ENCODE data around the gene ZNF579.

Gene ZNF579, protein sequence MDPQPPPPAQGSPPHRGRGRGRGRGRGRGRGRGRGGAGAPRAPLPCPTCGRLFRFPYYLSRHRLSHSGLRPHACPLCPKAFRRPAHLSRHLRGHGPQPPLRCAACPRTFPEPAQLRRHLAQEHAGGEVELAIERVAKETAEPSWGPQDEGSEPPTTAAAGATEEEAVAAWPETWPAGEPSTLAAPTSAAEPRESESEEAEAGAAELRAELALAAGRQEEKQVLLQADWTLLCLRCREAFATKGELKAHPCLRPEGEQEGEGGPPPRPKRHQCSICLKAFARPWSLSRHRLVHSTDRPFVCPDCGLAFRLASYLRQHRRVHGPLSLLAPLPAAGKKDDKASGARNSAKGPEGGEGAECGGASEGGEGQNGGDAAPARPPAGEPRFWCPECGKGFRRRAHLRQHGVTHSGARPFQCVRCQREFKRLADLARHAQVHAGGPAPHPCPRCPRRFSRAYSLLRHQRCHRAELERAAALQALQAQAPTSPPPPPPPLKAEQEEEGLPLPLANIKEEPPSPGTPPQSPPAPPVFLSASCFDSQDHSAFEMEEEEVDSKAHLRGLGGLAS

DNA sequence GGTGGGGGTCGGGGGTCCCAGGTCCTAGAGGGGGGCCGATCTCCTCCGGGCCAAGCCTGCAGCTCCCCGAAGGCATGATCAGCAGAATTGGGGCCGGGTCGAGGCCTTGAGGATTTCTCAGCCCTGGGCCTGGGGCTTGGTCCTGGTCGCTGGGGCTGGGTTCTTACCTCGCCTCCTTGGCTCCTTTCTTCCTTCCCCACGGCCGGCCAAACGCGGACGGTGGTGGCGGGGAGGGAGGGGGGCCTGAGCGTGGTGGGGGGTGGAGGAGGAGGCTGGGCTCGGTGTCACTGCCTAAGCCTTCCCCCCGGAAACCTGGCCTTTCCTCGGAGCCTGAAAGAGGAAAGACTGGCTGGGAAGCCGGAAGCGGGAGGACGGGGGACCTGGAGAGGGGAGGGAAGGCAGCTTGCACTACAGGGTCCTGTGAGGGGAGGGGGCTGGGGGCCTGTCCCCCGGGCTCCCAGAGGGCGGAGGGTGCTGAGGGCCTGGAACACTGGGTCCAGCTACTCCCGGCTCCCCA, at the start of gene ZNF579:
ZNF579 (minus strand) TSS at position 221 of the 517 bp plus-strand sequence. CDS start 1,209 bp downstream, outside the sequence.
- peak; percentile 95 for DNase-seq (ENCODE audit: low spot score)

DNA sequence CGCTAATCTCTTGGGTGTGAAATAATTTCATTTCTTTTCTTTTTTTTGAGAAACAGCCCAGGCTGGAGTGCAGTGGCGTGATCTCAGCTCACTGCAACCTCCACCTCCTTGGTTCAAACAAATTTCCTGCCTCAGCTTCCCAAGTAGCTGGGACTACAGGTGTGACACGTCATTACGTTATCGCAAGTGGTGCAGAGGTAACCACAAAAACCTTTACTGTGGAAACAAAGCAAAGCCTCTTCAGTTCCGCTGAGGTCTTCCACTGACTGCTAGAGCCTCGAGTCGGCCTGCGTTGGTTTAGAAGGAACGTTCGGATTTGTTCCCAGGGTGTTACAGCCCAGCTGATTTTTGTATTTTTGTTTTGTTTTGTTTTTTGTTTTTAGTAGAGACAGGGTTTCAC, 45.7 kb upstream of the ZNF579 start:
- no peak for DNase-seq (ENCODE audit: low spot score)

DNA sequence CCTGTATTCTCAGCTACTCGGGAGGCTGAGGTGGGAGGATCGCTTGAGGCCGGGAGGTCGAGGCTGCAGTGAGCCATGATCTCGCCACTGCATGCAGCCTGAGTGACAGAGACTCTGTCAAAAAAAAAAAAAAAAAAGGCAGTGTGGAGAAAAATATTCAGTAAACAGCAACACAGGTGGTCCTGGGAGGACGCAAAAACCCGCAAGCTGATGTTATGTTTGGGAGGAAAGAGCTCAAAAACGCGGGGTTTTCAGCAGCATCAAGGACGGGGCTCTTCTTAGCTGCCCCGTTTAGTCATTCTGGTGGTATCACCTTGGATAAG, 44.3 kb upstream of the ZNF579 start:
- DNase-seq (ENCODE audit: low spot score), result no peak

DNA sequence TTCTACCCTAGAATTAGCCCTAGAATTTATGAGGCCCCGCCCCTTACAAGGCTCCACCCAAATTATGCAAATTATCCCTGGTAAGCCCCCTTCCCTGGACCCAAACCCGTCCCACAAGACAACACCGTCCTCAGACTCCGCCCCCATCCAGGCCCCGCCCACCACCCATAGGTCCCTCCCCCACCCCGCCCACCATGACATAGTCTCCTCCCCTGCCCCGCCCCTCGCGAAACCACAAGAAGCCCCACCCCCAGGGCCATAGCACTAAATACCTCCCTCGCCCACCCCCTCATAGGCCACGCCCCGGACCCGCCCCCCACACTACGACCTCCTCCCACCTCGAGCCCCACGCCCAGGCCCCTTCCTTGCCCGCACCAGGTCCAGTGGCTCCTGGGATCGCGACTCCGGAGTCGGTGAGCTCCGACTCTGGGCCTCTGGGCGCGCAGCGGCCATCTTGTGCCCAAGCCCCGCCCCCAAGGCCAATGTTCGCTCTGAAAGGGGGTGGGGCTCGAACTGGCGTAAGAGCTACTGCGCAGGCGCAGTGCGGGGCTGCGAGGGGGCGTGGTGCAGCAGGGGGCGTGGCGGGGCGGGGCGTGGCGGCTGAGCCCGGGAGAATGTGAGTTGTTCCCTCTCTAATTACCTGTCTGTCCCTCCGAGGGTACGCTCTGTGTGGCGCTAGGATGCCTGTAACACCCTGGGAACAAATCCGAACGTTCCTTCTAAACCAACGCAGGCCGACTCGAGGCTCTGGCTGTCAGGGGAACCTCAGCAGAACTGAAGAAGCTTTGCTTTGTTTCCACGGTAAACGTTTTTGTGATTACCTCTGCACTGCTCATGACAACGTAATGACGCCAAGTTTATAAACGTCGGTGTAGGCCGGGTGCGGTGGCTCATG, 43.7 kb upstream of the ZNF579 start, which contains the start of gene ZNF784:
ZNF784 (minus strand) TSS at position 458 of the 895 bp plus-strand sequence; CDS start at position 453, 5 bp downstream.
- peak; percentile 97 for DNase-seq (ENCODE audit: low spot score)

DNA sequence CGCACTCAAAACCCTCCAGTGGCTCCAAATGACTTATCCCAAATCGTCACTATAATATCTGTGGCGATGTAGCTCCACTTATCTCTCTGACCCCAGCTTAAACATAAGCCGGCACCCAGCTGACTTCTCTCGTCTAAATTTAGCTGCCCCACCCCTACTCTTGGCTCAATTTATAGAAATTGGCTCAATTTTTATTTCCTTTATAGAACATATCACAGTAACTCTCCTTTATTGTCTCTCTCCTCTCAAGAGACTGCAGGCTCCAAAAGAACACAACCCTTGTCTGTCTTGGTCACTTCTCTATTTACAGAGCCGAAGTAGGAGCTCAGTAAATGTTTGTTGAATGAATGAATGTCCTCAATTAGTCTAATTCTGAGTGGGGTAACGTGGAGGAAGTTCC, 42.9 kb upstream of the ZNF579 start:
- no peak for DNase-seq (ENCODE audit: low spot score)

DNA sequence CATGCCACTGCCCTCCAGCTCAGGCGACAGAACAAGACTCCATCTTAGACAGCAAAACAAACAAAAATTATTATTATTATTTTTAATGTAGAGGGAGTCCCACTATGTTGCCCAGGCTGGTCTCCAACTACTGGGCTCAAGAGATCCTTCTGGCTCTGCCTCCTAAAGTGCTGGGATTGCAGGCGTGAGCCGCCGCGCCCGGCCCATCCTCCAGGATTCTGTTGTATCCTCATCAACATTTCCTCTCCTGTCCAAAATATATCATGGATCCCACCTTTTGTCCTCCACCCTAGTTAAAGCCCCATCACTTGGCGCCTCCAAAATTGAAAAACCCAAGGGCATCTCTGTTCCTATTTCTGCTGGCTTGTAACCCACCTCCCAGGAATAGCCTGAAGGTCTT, 42.5 kb upstream of the ZNF579 start:
- DNase-seq (ENCODE audit: low spot score), result no peak

DNA sequence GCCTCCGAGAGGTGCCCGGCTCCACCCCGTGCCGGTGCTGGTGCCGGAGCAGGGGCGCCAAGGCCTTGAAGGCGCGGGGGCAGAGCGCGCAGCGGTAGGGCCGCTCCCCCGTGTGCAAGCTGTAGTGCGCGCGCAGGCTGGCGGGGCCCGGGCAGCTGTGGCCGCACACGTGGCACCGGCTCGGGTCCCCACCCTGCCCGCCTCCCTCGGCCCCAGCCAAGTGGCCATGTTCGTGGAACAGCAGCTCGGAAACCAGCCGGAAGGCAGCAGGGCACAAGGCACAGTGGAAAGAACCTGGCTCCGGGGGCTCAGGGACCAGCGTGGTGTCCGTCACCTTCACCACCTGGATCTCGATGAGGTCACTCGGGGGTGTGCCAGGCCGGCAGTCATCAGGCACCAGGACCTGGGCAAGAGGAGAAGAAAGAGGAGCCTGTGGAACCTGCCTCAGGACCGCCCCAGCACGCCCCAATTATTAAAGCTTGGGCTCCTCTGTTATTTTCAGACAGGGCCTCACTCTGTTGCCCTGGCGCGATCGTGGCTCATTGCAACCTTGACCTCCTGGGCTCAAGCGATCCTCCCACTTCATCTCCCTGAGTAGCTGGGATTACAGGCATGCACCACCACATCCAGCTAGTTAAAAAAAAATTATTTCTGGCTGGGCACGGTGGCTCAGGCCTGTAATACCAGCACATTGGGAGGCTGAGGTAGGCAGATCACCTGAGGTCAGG, 41.8 kb upstream of the ZNF579 start:
- DNase-seq (ENCODE audit: low spot score), result no peak

DNA sequence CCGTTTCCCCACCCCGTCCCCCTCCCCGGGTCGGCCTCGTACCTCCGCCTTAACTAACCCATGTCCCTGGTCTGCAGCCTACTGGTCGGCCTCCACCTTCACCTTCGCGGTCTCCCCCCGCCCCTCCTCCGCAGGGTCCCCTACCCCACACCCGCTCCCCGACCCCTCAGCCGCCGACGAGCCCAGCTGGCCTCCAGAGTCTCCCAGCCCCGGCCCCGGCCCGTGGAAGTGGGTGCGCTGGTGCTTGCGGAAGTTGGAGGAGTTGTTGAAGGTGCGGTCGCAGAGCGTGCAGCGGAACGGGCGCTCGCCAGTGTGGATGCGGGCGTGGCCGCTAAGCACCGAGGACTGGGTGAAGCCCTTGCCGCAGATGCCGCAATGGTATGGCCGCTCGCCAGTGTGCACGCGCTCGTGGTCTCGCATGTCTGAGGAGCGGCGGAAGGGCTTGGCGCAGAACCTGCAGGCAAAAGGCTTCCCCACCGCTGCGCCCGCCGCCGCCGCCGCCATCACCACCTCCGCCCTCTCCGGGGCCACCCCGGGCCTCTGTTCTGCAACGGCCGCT, 41.1 kb upstream of the ZNF579 start:
- no peak for DNase-seq (ENCODE audit: low spot score)

DNA sequence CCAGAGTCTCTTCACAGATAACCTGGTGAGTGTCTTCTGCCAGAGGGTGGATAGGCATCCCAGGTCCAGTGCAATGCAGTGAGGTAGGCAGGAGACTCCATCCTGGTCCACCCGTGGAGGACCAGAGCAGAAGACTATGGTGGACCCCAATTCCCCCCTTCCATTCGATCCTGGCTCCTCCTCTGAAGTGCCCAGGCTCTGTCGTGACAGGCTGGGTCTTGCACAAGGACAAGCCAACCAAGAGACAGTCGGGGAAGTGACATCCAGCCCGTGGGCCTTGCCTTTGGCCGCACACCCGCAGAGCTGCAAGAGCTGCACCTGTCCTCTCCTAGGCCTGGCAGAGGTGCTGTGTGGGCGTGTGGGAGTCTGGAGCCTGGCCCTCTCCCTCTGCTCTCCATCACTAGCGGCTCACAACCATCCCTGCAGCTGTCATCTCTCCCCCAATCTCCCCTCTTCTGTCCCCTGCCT, 40.6 kb upstream of the ZNF579 start:
- DNase-seq (ENCODE audit: low spot score), result no peak

DNA sequence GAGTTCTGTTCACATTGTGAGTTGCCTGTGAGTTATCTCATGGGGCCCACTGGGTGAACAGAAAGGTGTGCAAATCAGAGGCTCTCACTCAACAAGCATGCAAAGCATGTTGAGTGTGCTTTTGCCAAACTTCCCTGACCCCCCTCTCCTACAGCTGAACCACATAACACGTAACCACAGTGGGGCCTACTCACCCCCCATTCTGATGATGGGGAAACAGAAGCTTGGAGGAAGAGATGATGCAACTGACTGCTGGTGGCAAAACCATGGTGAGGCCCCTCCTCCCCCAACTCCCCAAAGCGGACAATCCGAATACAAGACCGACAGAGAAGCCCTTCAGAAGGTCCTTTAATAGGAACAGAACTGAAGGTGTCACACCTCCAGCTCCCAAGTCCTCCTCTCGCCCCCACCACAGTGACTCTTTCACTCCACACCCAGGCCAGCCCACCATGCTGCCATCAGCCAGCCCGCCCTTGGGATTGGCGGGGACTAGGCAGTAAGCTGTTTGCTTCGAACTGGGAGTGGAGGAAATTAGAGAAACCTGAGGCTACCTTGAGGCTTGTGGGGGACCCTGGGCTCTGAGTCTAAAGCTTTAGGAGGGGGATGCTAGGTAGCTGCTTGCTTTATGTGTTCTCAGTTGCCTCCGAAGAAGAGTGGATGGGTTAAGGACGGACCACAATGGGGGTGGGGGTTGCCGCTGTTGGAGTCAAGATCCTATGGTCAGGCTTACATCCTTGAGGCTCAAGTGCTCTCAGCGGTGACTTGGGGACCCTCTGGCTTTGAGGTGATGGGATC, 40.0 kb upstream of the ZNF579 start:
- no peak for DNase-seq (ENCODE audit: low spot score)

DNA sequence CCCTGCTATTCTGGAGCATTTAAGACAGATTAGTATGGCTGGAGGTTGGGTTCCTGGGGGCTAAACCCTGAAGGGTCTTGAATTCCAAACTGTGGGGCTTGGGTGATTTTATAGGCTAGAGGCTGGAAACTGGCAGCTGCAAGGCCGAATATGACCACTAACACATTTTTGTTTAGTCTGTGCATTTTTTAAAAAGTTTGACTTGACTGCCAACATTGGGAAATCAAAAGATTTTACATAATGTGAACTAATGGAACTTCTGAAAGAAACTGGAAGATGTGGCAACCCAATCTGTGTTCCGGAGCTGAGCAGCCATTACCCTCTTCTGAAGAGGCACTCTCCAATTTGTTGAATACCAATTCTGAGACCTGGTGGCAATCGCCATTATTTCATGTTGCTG, 38.6 kb upstream of the ZNF579 start:
- peak; percentile 36 for DNase-seq (ENCODE audit: low spot score)

DNA sequence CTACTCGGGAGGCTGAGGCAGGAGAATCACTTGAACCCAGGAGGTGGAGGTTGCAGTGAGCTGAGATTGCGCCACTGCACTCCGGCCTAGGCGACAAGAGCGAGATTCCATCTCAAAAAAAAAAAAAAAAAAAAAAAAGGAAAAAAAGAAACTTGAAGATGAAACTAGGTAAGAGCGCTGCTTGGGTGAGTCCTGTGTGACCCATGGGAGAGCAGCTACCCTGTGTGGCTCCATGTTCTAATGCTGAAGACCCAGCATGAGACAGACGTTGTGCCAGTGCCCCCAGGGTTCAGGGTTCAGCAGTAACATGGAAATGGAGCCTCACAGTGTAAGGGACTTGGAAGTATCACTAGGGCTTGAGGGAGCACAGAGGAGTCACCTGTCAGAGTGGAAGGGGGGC, 37.8 kb upstream of the ZNF579 start:
- no peak for DNase-seq (ENCODE audit: low spot score)

DNA sequence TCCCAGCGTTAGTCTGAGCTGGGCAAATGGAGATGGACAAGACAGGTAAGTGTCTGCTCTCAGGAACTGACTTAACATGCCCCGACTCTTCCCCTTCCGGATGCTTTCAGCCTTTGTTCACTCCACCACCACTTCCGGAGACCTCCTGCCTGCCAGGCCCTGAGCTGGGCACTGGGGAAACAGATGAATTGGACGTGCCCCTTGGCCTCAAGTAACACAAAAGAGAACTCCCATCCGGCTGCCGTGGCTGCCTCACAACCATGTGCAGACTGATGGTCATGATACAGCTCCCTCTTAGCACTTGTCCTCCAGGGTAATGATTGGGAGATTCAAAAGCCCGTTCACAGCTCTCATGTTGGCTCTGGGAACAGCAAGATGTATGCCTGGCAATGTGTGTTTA, 36.8 kb upstream of the ZNF579 start:
- no peak for DNase-seq (ENCODE audit: low spot score)

DNA sequence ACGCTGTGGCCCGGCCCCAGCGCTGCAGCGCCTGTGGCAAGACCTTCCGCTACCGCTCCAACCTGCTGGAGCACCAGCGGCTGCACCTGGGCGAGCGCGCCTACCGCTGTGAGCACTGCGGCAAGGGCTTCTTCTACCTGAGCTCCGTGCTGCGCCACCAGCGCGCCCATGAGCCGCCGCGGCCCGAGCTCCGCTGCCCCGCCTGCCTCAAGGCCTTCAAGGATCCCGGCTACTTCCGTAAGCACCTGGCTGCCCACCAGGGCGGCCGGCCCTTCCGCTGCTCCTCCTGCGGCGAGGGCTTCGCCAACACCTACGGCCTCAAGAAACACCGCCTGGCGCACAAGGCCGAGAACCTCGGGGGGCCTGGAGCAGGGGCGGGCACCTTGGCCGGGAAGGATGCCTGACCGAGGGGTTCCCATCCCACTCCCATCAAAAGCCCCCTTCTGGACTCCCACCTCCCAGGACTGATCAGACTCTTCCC, 35.8 kb upstream of the ZNF579 start:
- DNase-seq (ENCODE audit: low spot score), result no peak

DNA sequence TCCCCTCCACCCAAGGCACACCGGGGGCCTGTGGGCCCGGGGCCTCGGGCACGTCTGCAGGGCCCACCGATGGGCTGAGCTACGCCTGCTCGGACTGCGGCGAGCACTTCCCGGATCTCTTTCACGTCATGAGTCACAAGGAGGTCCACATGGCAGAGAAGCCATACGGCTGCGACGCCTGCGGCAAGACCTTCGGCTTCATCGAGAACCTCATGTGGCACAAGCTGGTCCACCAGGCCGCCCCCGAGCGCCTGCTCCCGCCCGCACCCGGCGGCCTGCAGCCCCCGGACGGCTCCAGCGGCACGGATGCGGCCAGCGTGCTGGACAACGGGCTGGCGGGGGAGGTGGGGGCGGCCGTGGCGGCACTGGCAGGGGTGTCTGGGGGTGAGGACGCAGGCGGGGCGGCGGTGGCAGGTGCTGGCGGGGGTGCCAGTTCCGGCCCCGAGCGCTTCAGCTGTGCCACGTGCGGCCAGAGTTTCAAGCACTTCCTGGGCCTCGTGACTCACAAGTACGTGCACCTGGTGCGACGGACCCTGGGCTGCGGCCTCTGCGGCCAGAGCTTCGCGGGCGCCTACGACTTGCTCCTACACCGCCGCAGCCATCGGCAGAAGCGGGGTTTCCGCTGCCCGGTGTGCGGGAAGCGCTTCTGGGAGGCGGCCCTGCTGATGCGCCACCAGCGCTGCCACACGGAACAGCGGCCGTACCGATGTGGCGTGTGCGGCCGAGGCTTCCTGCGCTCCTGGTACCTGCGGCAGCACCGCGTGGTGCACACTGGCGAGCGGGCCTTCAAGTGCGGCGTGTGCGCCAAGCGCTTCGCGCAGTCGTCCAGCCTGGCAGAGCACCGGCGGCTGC, 35.1 kb upstream of the ZNF579 start:
- no peak for DNase-seq (ENCODE audit: low spot score)

DNA sequence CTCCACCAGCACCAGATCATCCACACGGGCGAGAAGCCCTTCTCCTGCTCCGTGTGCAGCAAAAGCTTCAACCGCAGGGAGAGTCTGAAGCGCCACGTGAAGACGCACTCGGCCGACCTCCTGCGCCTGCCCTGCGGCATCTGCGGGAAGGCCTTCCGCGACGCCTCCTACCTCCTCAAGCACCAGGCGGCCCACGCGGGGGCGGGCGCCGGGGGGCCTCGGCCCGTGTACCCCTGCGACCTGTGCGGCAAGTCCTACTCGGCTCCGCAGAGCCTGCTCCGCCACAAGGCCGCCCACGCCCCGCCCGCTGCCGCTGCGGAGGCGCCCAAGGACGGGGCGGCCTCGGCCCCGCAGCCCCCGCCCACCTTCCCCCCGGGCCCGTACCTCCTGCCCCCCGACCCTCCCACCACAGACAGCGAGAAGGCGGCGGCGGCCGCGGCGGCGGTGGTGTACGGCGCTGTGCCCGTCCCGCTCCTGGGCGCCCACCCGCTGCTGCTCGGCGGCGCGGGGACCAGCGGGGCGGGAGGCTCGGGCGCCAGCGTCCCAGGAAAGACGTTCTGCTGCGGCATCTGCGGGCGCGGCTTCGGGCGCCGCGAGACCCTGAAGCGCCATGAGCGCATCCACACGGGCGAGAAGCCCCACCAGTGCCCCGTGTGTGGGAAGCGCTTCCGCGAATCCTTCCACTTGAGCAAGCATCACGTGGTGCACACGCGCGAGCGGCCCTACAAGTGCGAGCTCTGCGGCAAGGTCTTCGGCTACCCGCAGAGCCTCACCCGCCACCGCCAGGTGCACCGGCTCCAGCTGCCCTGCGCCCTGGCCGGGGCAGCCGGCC, 34.3 kb upstream of the ZNF579 start:
- DNase-seq (ENCODE audit: low spot score), result no peak

DNA sequence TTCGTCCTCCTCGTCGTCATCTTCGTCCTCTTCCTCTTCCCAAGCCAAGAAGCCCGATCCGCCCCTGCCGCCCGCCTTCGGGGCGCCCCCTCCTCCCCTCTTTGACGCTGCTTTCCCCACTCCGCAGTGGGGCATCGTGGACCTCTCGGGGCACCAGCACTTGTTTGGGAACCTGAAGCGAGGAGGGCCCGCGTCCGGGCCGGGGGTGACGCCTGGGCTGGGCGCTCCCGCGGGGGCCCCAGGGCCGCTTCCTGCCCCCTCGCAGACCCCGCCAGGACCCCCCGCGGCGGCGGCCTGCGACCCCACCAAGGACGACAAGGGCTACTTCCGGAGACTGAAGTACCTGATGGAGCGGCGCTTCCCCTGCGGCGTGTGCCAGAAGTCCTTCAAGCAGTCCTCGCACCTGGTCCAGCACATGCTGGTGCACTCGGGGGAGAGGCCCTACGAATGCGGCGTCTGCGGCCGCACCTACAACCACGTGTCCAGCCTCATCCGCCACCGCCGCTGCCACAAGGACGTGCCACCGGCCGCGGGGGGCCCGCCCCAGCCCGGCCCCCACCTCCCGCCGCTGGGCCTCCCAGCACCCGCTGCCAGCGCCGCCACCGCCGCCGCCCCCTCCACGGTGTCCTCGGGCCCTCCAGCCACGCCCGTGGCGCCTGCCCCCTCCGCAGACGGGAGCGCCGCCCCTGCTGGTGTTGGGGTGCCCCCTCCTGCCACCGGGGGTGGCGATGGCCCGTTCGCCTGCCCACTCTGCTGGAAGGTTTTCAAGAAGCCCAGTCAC, 33.5 kb upstream of the ZNF579 start:
- DNase-seq (ENCODE audit: low spot score), result no peak

DNA sequence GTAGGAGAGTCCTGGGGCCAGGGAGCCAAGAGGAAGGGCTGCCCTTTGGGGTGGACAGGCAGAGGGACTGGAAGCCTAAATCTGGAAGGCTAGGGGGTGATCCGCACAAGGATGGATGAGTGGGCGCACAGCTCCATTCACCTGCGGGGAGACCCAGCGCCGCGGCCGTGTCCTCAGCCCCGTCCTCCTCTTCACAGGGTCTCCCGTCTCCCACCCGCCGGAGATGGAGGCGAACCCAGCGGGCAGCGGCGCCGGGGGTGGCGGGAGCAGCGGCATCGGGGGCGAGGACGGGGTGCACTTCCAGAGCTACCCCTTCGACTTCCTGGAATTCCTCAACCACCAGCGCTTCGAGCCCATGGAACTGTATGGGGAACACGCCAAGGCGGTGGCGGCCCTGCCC, 32.7 kb upstream of the ZNF579 start:
- DNase-seq (ENCODE audit: low spot score), result no peak
